Measurements from ENCODE around the gene HSPE1.
"Not testable (repeated sequence)": the region's sequence is repeated elsewhere in the genome, so short reads cannot be mapped to it uniquely, and the experiment has no call there.

The HSPE1 gene

GRCh38 chr2:197499594-197500502 lies at the start of gene HSPE1, which contains the start of gene HSPD1:
TSS of gene HSPE1 (plus strand) at chr2:197500379. CDS start at chr2:197500437, 58 bp downstream.
TSS of gene HSPD1 (minus strand) at chr2:197499840. CDS start at chr2:197498848, 992 bp downstream.
- peak; percentile 99 for DNase-seq

- no peak for DNase-seq
These were observed 49.7 kb upstream of the HSPE1 start for GRCh38 chr2:197450465-197450864.

GRCh38 chr2:197450935-197451358 lies 49.2 kb upstream of the HSPE1 start:
- DNase-seq = not testable (repeated sequence)

- DNase-seq = no peak
These were observed 47.4 kb upstream of the HSPE1 start for GRCh38 chr2:197452754-197453122.

- DNase-seq = peak; percentile 99
These were observed 46.9 kb upstream of the HSPE1 start, which contains the start of gene COQ10B for GRCh38 chr2:197453123-197453913. TSS of gene COQ10B (plus strand) at chr2:197453552. CDS start at chr2:197453561, 9 bp downstream.

GRCh38 chr2:197453914-197454398 lies 46.2 kb upstream of the HSPE1 start:
- no peak for DNase-seq

GRCh38 chr2:197454923-197455322 lies 45.3 kb upstream of the HSPE1 start:
- no peak for DNase-seq

- DNase-seq = no peak
These were observed 44.8 kb upstream of the HSPE1 start for GRCh38 chr2:197455428-197455827.

GRCh38 chr2:197460649-197461048 lies 39.5 kb upstream of the HSPE1 start:
- no peak for DNase-seq

GRCh38 chr2:197461057-197461456 lies 39.1 kb upstream of the HSPE1 start:
- DNase-seq = no peak

GRCh38 chr2:197464175-197464574 lies 36.0 kb upstream of the HSPE1 start:
- no peak for DNase-seq

- DNase-seq = no peak
These were observed 28.0 kb upstream of the HSPE1 start for GRCh38 chr2:197472166-197472565.

GRCh38 chr2:197477797-197478196 lies 22.4 kb upstream of the HSPE1 start:
- DNase-seq = no peak

GRCh38 chr2:197480165-197481036 lies 19.8 kb upstream of the HSPE1 start:
- DNase-seq = no peak

GRCh38 chr2:197484248-197484647 lies 15.9 kb upstream of the HSPE1 start:
- DNase-seq = not testable (repeated sequence)

GRCh38 chr2:197486175-197486574 lies 14.0 kb upstream of the HSPE1 start:
- no peak for DNase-seq

GRCh38 chr2:197487385-197487784 lies 12.8 kb upstream of the HSPE1 start:
- DNase-seq = no peak

GRCh38 chr2:197495433-197496134 lies 4.6 kb upstream of the HSPE1 start:
- DNase-seq = no peak

- no peak for DNase-seq
These were observed 3.5 kb upstream of the HSPE1 start for GRCh38 chr2:197496695-197497094.

GRCh38 chr2:197497326-197497725 lies 2.9 kb upstream of the HSPE1 start:
- DNase-seq = no peak

GRCh38 chr2:197498235-197498936 lies 1.8 kb upstream of the HSPE1 start:
- no peak for DNase-seq

Measured in CD4-positive, alpha-beta T cell treated with Interleukin-21 for 1 hour (primary cell).